CD4-positive, alpha-beta T cell treated with Interleukin-6 at 100 ng/mL for 8 hours (primary cell): ENCODE measurements around the gene INMT.

ENCODE experiments used
- DNase-seq: peaks from one replicate; pipeline ENCODE4 v3.0.0-alpha.2; 2020; ENCODE audit warnings: mixed read lengths, low spot score

The INMT gene

DNA sequence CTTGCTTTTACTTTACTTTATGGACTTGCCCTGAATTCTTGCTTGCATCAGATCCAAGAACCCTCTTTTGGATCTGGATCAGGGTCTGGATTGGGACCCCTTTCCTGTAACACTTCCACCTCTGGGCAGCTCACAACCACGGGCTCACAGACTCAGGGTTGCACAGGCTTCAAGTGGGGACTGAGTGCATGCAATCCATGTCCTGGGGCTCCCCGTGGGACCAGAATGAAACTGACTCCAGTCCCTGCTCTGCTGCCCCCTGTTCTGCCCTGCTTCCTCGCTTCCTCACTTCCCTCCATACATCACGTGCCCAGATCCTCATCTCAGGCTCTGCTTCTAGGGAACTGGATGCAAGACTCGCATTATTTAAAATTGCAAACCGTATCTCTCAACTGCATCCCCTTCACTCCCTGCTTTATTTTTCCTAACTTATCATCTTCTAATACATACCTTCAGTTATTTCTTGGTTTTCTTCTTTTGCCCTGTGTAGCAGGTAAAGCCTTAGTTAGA is 23.3 kb upstream of the INMT start:
- no peak for DNase-seq

DNA sequence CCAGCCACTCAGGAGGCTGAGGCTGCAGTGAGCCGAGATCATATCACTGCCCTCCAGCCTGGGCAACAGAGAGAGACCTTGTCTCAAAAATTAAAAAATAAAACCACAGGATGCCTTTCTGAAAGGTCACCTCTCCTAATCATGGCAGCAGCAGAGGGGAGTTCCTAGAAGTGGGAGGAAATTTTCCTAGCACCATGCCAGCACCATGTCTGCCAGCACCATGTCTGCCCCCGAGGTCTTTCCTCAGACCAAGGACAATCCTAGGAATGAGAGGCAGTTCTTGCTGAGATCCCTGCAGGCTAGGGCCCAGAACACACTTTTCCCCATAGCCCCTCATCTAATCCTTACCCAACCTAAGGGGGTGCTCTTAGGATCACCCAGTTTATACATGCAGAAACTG is 22.3 kb upstream of the INMT start:
- no peak for DNase-seq

DNA sequence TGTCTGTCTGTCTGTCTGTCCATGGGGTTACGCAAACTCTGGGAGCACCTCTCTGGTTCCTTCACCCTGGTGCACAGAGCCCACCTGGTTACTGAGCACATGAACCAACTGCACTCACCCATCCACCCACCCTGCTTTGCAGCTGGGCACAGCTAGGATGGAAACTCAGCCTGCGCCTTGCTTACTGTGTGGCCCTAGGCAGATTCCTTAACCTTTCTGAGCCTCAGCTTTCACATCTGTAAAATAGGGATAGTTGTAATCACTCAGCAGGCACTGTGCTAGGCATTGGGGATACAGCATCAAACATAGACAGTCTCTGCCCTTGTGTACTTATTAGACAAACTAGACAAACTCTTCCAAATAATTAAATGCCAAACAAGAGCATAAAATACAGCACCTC is 21.8 kb upstream of the INMT start:
- no peak for DNase-seq

DNA sequence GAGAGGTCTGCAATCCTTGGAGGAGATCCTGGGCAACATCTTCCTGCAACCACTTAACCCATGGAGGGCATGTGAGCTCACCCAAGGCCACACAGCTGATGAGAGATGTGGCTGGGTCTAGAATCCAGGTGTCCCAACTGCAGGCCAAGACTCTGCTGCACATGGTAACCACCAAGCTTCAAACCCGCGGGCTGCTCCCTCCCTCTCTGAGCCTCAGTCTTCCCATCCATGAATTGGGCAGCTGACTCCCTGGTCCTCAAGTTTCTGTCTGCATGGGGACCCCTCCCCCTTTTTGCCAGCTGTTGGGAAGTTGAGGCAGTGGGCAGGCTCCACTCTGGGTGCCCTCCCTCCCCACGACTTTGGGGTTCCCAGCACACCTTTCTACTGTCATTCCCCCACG is 20.9 kb upstream of the INMT start:
- no peak for DNase-seq

DNA sequence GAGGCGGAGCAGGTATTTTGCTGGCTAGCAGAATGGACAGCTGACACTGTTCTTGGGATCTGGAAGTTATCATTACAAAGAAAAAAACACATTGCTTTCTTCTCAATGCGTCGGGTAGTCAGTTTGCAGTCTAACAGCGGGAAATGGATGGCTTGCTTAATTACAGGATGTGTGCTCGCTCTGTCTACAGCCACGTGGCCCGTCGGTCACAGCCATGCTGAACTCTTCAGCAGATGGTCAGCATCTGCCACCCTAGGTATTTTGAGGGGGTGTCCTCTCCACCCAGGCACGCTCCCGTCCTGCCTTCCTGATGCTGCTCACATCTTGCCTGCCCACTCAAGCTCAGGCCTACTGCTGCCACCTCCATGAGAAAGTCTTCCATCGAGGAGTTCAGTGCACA is 20.4 kb upstream of the INMT start:
- DNase-seq, result no peak

DNA sequence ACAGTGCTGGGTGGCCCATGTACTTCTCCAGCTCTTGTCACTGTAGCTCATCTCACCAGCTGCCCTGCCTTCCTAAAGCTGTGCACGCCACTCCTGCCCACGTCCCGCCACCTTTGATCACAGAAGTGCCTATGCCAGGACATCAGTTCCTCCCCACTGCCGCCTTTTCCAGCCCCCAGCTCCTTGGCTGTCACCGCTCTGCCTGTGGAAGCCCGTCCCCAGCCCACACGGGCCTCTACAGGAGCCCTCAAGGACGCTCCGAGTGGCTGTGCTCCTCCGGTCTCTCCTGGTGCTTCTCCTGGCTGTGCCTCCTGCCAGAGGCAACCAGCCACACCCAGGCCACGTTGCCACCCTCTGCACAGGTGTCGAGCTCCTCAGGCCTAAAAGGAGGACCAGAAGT is 19.3 kb upstream of the INMT start:
- DNase-seq, result no peak

DNA sequence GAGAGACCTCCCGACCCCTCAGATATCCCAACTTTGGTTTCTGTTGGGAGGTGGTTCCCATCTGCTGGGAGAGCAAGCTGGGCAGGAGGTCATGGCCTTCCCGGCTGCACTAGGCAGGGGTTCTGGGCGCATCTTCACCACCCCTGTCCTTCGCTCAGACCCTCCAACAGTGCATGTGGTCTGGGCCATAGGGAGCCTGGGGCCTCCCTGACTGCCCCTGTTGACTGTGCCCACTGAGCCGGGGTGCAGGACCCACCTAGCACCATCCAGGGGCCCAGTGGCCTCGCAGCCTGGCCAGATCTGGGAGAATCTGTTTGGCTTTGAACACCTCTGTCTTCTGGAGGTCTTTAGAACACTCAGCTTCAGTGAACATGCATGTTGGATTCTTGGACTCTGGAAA is 18.7 kb upstream of the INMT start:
- DNase-seq, result no peak

DNA sequence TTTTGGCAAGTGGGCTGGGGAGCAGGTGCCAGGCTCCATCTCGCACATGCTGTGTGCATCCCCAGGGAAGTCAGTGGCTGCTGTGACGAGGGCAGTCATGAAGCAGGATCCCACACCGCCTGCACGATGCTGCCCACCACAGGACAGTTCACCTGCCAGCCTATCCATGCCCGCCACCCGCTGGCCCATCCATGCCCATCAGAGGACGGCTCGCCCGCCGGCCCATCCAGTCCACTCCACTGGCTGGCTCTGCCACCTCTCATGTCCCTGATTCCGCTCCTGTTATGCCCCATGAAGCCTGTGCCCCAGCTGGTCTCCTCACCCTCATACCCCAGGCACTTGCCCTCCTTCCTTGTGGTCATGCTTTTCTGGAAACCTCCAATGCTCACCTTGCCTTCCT is 18.2 kb upstream of the INMT start:
- DNase-seq, result no peak

DNA sequence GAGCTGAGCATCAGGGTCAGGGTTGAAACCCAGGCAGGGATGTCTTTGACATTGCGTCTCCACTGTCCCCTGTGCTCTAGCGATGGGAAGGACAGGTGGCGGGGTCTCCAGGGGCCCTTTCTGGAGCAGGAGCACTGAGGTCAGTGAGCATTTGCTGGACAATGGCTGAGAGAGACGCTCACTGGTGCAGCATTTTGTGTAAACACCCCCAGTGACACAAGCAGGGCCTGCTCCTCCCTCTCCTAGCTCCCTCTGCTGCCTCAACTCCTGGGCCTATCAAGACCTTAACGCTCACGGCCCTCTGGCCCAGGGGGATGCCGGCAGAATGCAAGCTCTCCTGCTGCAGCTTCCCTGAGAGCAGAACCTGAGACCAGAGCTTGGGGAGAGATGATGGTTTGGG is 17.4 kb upstream of the INMT start:
- DNase-seq, result no peak

DNA sequence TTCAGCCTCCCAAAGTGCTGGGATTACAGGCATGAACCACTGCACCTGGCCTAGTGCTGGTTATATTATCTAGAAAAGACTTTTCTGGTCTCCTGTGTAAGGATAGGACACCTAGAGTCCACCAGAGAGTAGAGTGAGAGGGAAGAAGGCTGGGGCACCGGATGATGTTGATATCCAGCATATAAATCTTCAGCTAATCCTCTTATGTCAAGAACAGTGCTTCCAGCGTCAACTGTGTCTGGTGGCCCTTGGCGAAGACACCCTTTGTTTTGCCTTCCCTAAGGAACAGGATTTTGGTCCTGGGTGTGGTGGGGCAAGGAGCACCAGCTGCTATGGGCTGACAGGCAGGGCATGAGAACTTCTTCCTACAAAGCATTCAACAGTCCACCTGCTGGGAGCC is 16.3 kb upstream of the INMT start:
- no peak for DNase-seq

DNA sequence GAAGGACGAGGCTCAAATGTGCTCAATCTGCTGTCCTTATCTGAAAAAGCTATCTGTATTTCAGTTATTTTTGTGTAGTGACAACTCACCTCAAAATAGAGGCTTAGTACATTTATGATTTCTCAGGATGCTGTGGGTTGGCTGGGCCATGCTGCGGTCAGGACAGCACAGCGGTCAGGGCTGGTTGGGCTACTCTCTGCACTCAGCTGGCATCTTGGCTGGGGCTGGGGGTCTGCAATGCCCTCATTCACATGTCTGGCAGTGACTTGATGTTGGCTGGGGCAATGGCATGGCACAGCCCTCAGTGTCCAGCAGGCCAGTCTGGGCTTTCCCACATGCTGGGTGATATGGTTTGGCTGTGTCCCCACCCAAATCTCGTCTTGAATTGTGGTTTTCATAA is 15.6 kb upstream of the INMT start:
- no peak for DNase-seq

DNA sequence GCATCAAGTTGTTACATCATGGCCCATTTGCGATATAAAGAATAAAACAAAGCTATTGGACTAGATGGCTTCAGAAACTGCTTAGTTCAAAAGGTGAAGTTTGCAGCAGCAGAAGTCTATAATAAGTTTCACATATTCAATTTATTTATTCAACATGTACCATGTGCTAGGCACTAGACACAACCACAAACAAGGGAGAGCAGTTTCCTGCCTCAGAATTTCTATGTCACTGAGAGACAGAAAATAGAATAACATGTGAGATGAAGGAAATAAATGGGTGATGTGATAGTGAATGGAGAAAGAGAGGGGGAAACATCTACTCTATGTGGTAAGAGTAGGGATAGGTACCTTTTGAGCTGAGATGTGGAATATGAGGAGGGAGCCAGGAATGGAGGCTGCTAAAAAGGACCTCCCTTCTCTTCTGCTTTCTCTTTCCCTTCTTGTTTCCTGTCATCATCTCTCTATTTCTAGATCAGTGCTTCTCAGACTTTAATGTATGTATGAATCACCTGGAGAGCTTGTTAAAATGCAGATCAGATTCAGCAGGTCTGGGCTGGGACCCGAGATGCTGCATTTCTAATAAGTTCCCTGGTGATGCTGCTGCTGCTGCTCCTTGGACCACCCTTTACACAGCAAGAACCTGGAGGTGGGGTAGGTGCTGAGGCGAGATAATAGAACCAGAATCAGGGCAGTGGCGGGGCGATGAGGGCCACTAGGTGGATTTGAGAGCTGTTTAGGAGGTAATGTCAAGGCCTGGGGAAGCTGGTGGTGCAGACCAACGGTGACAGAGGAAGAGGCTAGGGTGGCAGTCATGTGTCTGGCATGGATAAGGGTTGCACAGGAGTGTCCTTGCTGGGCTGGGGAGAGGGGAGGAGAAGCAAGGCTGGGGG is 13.7 kb upstream of the INMT start:
- peak; percentile 16 for DNase-seq

DNA sequence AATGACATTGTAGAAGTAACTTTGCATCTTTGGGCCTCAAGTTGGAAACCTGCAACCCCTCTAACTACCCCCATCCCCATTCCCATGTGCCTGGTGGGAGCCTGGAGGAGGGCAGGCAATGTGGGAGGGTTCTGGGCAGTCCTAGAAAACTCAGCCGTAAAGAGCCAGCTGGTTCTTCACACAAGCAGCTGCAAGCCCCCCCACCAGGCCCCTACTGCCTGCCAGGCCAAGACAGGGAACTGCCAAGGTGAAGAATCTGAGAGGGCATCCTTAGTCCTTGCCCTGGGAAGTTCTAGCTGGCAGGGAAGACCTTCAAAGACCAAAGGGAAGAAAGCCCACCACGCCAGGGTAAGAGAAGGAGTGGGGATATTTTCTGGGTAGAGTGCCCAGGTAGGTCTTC is 12.2 kb upstream of the INMT start:
- DNase-seq, result no peak

DNA sequence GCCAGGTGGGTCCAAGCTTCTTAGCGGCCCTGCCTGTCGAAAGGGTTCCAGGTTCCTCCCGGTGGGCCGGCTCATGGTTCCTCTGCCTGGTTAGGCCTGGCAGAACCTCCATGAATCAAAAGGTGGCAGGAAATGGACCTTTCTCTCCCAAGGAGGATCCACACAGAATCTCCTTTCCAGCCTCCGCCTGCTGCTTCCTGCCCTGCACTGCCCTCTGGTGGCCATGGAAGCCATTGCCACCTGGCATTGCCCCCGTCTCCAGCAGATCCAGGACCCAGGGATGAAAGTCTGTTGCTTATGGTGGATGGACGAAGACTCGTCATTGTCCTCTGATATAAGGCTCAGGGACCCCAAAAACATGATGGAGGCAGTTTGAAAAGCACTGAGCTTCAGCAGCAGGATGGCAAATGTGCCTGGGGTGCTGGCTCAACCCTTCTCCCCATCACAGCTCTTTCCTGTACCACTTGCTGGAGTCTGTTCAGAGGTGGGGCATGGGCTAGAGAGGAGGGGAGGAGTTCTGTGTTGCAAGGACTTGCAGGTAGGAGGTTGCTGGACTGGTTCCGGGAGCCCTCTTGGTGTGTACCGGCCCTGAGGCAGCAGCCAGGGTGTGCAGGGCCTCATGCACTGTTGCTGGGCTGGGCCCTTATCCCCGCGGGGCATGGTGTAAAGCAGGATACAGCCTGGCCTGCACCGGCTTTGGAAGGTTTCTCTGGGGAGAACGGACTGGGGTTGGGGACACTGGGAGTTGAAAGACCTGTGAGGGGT is 11.3 kb upstream of the INMT start:
- DNase-seq, result peak; percentile 70

DNA sequence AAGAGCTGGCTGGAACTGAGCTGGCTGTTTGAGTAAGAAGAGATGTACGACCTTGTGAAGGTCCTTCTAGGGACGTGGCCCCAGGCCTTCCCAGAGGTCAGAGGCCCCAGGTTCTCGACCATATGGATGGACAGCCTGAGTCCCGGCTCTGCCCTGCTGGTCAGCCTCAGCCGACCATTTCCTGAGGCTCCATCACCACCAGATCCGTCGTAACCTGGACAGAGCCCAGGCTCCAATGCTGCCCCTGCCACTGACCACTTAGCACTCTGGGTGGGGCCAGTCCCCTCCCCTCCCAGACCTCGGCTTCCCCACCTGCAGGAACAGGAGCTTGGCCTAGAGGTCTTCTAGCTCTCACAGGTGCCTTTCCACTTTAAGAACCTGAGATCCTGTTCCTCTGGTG is 10.6 kb upstream of the INMT start:
- DNase-seq, result no peak

DNA sequence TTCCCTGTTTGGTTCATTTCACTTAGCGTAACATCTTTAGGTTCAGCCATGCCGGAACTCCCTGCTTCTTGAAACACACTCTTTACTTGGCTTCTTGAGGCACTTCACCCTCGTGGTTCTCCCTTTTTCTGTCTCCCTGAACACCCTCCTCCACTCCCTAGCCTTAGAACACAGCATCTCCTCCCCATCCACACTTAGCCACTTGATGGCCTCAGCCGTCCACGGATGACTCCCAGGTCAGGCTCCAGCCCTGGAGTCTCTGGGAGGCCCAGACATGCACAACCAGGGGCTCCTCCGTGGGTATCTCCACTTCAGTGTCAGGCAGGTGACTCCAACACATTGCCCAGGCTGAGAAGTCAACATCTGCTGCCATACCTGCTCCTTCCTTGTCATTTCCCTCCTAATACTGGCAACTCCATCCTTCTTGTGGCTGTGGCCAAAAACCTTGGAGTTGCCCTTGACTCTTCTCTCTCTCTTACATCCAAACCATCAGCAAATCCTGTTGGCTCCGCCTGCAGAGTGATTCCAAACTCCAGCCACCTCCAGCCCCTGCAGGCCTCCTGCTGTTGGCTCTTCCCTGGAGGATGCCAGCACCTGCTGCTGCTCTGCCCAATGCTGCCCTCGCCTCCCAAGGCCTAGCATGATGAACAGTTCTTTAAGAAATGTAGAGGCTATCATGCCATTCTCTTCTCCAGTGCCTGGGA is 8.4 kb upstream of the INMT start:
- no peak for DNase-seq

DNA sequence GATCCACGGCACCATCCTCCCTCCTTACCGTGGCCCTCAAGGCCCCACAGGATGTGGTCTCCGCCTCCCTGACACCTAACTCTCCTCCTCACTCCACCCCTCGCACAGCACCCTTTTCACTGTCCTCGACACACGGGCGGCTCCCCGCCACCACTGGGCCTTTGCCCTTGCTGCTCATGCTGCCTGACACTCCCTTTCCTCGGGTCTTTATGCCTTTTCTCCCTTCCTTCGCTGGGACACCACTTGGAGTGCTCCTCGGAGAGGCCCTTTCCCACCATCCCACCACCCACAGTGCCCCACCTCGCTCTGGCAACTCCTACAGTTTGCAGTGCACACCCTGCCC is 7.9 kb upstream of the INMT start:
- no peak for DNase-seq

DNA sequence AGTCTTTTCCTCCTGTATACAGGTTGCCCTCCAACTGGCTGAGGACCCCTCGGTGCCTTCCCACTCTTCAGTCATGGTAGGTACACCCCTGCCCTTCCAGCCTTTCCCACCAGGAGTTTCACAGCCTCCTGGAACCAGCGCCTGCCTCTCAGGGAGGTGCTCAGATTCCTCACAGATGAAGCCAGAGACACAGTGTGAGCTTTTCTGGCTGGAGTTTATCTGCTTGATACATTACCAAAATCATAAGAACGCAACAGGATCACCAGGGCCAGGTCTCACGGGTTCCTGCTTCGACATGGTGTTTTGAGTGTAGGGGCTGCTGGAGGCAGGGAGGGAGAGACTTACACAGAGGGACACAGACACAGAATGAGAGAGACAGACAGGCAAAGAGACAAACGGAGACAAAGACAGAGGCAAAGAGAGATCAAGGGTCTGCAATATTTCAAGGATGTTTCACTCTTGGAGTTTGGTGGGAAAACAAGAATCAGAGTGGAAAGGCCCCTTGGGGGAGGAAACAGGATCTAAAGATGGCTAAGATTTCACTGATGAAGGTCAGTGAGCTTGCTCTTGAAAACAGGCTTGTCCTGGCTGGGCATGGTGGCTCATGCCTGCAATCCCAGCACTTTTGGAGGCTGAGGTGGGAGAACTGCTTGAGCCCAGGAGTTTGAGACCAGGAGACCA is 6.5 kb upstream of the INMT start:
- no peak for DNase-seq

DNA sequence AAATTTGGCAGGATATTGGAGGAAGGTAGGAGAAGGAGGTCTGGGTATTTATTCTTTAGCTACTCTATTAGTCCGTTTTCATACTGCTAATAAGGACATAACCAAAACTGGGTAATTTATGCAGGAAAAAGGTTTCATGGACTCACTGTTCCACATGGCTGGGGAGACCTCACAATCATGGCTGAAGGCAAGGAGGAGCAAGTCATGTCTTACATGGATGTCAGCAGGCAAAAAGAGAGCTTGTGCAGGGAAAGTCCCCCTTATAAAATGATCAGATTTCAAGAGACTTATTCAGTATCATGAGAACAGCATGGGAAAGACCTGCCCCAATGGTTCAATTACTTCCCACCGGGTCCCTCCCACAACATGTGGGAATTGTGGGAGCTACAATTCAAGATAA is 1.9 kb upstream of the INMT start:
- DNase-seq, result no peak

DNA sequence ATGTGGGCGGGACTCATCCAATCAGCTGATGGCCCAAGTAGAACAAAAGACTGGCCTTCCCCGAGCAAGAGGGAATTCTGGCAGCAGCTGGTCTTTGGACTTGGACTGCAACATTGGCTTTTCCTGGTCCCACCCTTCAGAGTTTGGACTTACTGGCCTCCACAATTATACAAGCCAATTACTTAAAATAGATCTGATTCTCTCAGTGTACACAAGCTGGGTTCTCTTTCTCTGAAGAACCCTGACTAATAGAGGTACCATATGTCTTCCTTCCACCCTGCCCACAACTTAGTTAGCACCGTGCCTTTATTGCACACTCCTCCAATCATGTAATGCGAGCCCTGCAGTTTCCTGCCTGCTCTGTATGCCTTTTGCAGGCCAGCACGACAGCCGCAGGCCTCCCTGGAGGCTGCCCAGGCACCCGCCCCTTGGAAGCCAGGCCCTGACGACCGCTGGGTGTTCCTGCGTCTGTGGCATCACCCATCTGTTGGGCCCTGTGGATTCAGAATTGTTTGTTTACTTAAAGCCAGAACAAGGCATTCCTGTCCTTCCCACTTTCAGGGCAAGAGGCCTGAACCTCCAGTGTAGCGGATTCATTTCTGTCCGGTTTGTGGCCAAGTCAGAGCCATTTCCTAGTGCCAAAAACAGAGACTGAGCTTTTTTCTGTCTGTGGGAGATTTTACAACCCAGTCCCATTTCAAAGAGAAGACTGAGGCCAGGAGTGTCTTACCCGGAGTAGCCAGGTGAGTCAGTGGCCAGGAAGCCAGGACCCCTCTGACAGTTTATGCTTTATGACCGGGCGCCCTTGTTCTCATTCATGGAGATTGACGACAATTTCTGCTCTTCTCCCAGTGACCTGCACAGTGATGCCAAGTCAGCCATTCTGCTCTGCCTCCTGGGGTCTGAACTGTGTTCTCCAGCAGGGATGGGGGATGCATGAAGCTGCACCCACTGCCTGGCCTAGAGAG is 968 bp upstream of the INMT start:
- no peak for DNase-seq

DNA sequence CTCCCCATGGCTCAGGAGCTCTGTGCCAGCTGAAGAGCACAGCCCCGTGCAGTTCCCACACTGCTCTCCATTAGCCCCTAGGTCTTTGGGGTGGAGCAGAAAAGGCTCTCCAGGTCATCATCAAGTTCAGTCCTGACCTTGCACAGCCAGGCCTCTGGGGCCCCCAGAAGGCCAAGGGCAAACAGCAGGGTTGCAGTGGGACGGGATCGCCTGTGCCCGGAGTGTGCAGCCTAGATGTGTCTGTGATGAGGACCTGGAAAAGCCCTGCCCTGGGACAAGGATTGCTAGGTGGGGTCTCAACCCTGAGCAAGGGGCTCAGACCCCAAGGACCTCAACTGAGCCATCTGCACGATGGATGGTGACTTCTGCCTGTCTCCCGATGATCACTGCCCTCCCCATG is 549 bp downstream of the INMT start:
- no peak for DNase-seq
